H9 (cell line): ENCODE results near the gene POU4F3. TPM values are rescaled to one million over a fixed set of nuclear protein-coding genes. Genes with fewer than 3 reads are reported as not detected.

Experiments used
- DNase-seq: peaks from one replicate; pipeline ENCODE4 v3.0.0-alpha.2; 2017
- H2AFZ ChIP-seq: one replicate; pipeline ENCODE4 v1.6.1; 2013; ENCODE audit warnings: mild to moderate bottlenecking, low read length, control low read depth, moderate library complexity
- H2AK5ac ChIP-seq: 2 replicates; pipeline ENCODE4 v1.6.1; 2013; ENCODE audit warnings: low read length, control low read depth, mixed read lengths; ENCODE audit not compliant: insufficient read length
- H2BK120ac ChIP-seq: one replicate; pipeline ENCODE4 v1.6.1; 2013; ENCODE audit warnings: low read depth, mild to moderate bottlenecking, low read length, control low read depth, inconsistent platforms; ENCODE audit not compliant: poor library complexity, severe bottlenecking
- H2BK12ac ChIP-seq: 2 replicates; pipeline ENCODE4 v1.6.1; 2013; ENCODE audit warnings: low read length, control low read depth, mixed read lengths, low read depth; ENCODE audit not compliant: insufficient read length
- H2BK15ac ChIP-seq: 2 replicates; pipeline ENCODE4 v1.6.1; 2013; ENCODE audit warnings: low read depth, low read length, control low read depth
- H2BK20ac ChIP-seq: one replicate; pipeline ENCODE4 v1.6.1; 2013; ENCODE audit warnings: low read depth, mild to moderate bottlenecking, low read length, control low read depth, inconsistent platforms; ENCODE audit not compliant: poor library complexity, severe bottlenecking
- H2BK5ac ChIP-seq: 2 replicates; pipeline ENCODE4 v1.6.1; 2013; ENCODE audit warnings: low read length, control low read depth, mixed read lengths; ENCODE audit not compliant: insufficient read length
- H3K14ac ChIP-seq: 2 replicates; pipeline ENCODE4 v1.6.1; 2013; ENCODE audit warnings: low read length, control low read depth; ENCODE audit not compliant: insufficient read depth
- H3K18ac ChIP-seq: 2 replicates; pipeline ENCODE4 v1.6.1; 2013; ENCODE audit warnings: low read depth, mild to moderate bottlenecking, mixed read lengths, low read length, control low read depth; ENCODE audit not compliant: insufficient read length
- H3K23ac ChIP-seq: 2 replicates; pipeline ENCODE4 v1.6.1; 2013; ENCODE audit warnings: low read length, control low read depth, mixed read lengths, low read depth; ENCODE audit not compliant: insufficient read length
- H3K23me2 ChIP-seq: 2 replicates; pipeline ENCODE4 v1.6.1; 2013; ENCODE audit warnings: low read depth, mild to moderate bottlenecking, mixed read lengths, low read length, control low read depth; ENCODE audit not compliant: insufficient read length, poor library complexity, severe bottlenecking
- H3K27ac ChIP-seq: 2 replicates; pipeline ENCODE4 v1.5.1; 2013; ENCODE audit warnings: low read length, control low read depth, mixed read lengths, low read depth; ENCODE audit not compliant: insufficient read length
- H3K27me3 ChIP-seq: 2 replicates; pipeline ENCODE4 v1.6.1; 2013; ENCODE audit warnings: low read length, control low read depth, inconsistent platforms; ENCODE audit not compliant: insufficient read depth
- H3K4ac ChIP-seq: 2 replicates; pipeline ENCODE4 v1.6.1; 2013; ENCODE audit warnings: low read depth, mild to moderate bottlenecking, control low read depth, inconsistent platforms, low read length, moderate library complexity
- H3K4me1 ChIP-seq: 2 replicates; pipeline ENCODE4 v1.6.1; 2013; ENCODE audit warnings: low read length, control low read depth, inconsistent platforms; ENCODE audit not compliant: insufficient read depth
- H3K4me2 ChIP-seq: 2 replicates; pipeline ENCODE4 v1.6.1; 2013; ENCODE audit warnings: low read length, control low read depth, mixed read lengths; ENCODE audit not compliant: insufficient read length, insufficient read depth
- H3K56ac ChIP-seq: 2 replicates; pipeline ENCODE4 v1.6.1; 2013; ENCODE audit warnings: low read depth, mild to moderate bottlenecking, mixed read lengths, low read length, control low read depth; ENCODE audit not compliant: insufficient read length
- H3K79me1 ChIP-seq: 2 replicates; pipeline ENCODE4 v1.6.1; 2013; ENCODE audit warnings: low read depth, mild to moderate bottlenecking, moderate library complexity, low read length, control low read depth, inconsistent platforms; ENCODE audit not compliant: insufficient read depth, poor library complexity, severe bottlenecking
- H3K79me2 ChIP-seq: 2 replicates; pipeline ENCODE4 v1.6.1; 2013; ENCODE audit warnings: low read length, control low read depth, inconsistent platforms; ENCODE audit not compliant: insufficient read depth
- H3K9ac ChIP-seq: 2 replicates; pipeline ENCODE4 v1.6.1; 2013; ENCODE audit warnings: low read length, control low read depth, mixed read lengths; ENCODE audit not compliant: insufficient read length; ENCODE audit errors: extremely low read depth
- H3K9me3 ChIP-seq: one replicate; pipeline ENCODE4 v1.6.1; 2013; ENCODE audit warnings: low read depth, low read length, inconsistent platforms; ENCODE audit not compliant: control insufficient read depth
- H3T11ph ChIP-seq: one replicate; pipeline ENCODE4 v1.6.1; 2013; ENCODE audit warnings: mild to moderate bottlenecking, low read length, control low read depth, inconsistent platforms
- H4K20me1 ChIP-seq: one replicate; pipeline ENCODE4 v1.6.1; 2013; ENCODE audit not compliant: control insufficient read depth, insufficient read length, insufficient read depth
- H4K5ac ChIP-seq: 2 replicates; pipeline ENCODE4 v1.6.1; 2013; ENCODE audit warnings: low read depth, mild to moderate bottlenecking, mixed read lengths, low read length, control low read depth; ENCODE audit not compliant: insufficient read length
- H4K8ac ChIP-seq: replicated peaks from 2 replicates; pipeline ENCODE4 v1.6.1; 2013; ENCODE audit warnings: low read length, control low read depth, mixed read lengths, low read depth; ENCODE audit not compliant: insufficient read length
- H4K91ac ChIP-seq: 2 replicates; pipeline ENCODE4 v1.6.1; 2013; ENCODE audit warnings: low read depth, mild to moderate bottlenecking, moderate library complexity, mixed read lengths, low read length, control low read depth; ENCODE audit not compliant: insufficient read length
- H3K27ac Mint-ChIP-seq, 3 experiments: 2 replicates in 2 of 3; 3 replicates in 1 of 3; pipeline ENCODE4 v1.8.0; 2020 to 2021; ENCODE audit warnings: mixed read lengths in 3 of 3, mild to moderate bottlenecking in 1 of 3, moderate library complexity in 1 of 3
- H3K27me3 Mint-ChIP-seq: 2 replicates; pipeline ENCODE4 v1.8.0; 2021; ENCODE audit warnings: low read depth, mild to moderate bottlenecking, moderate library complexity, mixed read lengths
- H3K36me3 Mint-ChIP-seq, 3 experiments: 2 replicates in 2 of 3; 3 replicates in 1 of 3; pipeline ENCODE4 v1.8.0; 2020 to 2021; ENCODE audit warnings: low read depth in 3 of 3, mixed read lengths in 3 of 3; ENCODE audit not compliant: insufficient read depth in 1 of 3
- H3K4me1 Mint-ChIP-seq, 2 experiments: 2 replicates each; pipeline ENCODE4 v1.8.0; 2020; ENCODE audit warnings: mixed read lengths in 2 of 2
- H3K4me3 Mint-ChIP-seq, 2 experiments: 2 replicates in 1 of 2; 3 replicates in 1 of 2; pipeline ENCODE4 v1.8.0; 2020 to 2021; ENCODE audit warnings: mild to moderate bottlenecking in 2 of 2, mixed read lengths in 2 of 2, moderate library complexity in 1 of 2
- H3K9me3 Mint-ChIP-seq, 2 experiments: 2 replicates in 1 of 2; 3 replicates in 1 of 2; pipeline ENCODE4 v1.8.0; 2020; ENCODE audit warnings: mild to moderate bottlenecking in 2 of 2, mixed read lengths in 2 of 2, moderate library complexity in 1 of 2
- WGBS: extraction: QIAGEN DNeasy Blood & Tissue Kit; methylation state at CpG from one replicate; pipeline ENCODE4 v1.1.7; 2013; ENCODE audit warnings: missing lambda C conversion rate, low lambda C conversion rate, mixed read lengths; ENCODE audit not compliant: insufficient read length; ENCODE audit errors: extremely low coverage; 5-methylcytosine and 5-hydroxymethylcytosine counted together
- total RNA-seq: library from RNA; stranded (reverse); gene quantifications from 2 replicates; pipeline ENCODE4 v1.2.1, GENCODE V29; 2021
- TF ChIP-seq, protein P1 (sequence below): fragments of 200-600 bp; sonication (generic); conservative IDR thresholded peaks from 3 replicates; pipeline ENCODE4 v1.8.0; 2021; ENCODE audit warnings: antibody characterized with exemption, mild to moderate bottlenecking

Gene POU4F3
- total RNA-seq, 1 experiment from 2014 or later = not detected

DNA sequence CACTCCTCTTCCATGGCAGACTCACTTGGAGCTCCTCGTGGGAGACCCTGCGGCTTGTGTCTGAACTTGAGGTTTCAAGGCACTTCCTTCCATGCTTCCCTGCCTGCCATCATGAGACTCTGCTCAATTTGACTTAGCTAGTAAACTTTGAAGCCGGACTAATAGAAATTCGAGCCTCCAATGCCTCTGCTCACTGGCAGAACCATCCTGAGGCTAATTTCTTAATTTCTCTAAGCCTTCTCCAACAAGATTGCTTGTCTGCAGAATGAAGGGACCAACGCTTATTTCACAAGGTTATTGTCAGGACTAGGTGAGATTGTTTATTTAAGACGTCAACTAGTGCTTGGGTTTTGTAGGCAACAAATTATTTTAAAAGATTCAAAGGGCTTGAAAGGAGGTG is 3.2 kb downstream of the POU4F3 start:
- Histone ChIP-seq H4K5ac (no peak overlapping the region), H4K8ac (no peak overlapping the region), H2BK5ac (no peak overlapping the region), H3K14ac (no peak overlapping the region), H3K4me1 (peaks cover 2% of the 10 kb centered on the region; the same call in 1 of the 2 replicates), H3K27ac (no peak overlapping the region), H3K79me2 (no peaks in the 10 kb centered on the region), H3K79me1 (no peaks in the 10 kb centered on the region), H3K56ac (no peak overlapping the region), H4K20me1 (peaks cover 2% of the 10 kb centered on the region), H2BK15ac (no peak overlapping the region), H3K4me2 (no peak overlapping the region), H3K27me3 (peaks cover 95% of the 10 kb centered on the region), H2BK120ac (no peak overlapping the region), H3K23ac (no peak overlapping the region), H2AFZ (no peak overlapping the region), H2AK5ac (no peak overlapping the region), H4K91ac (no peak overlapping the region), H3K18ac (no peak overlapping the region), H2BK12ac (no peak overlapping the region), H2BK20ac (no peak overlapping the region), H3T11ph (no peak overlapping the region), H3K9ac (no peak overlapping the region), H3K9me3 (no peaks in the 10 kb centered on the region), H3K23me2 (peaks cover 7% of the 10 kb centered on the region), H3K4ac (no peak overlapping the region)
- no peak overlapping the region for H3K4me3 Mint-ChIP-seq
- peaks cover 49 to 66% of the 10 kb centered on the region in 2 experiments for H3K4me1 Mint-ChIP-seq
- no peak for DNase-seq
- H3K9me3 Mint-ChIP-seq = peaks cover 9% of the 10 kb centered on the region in 2 experiments; a peak in 4 of 5 replicates
- peaks cover 100% of the 10 kb centered on the region for H3K27me3 Mint-ChIP-seq
- peaks cover 0 to 2% (median 0%) of the 10 kb centered on the region in 3 experiments; a peak in 2 of 7 replicates for H3K36me3 Mint-ChIP-seq
- TF ChIP-seq, protein P1, sequence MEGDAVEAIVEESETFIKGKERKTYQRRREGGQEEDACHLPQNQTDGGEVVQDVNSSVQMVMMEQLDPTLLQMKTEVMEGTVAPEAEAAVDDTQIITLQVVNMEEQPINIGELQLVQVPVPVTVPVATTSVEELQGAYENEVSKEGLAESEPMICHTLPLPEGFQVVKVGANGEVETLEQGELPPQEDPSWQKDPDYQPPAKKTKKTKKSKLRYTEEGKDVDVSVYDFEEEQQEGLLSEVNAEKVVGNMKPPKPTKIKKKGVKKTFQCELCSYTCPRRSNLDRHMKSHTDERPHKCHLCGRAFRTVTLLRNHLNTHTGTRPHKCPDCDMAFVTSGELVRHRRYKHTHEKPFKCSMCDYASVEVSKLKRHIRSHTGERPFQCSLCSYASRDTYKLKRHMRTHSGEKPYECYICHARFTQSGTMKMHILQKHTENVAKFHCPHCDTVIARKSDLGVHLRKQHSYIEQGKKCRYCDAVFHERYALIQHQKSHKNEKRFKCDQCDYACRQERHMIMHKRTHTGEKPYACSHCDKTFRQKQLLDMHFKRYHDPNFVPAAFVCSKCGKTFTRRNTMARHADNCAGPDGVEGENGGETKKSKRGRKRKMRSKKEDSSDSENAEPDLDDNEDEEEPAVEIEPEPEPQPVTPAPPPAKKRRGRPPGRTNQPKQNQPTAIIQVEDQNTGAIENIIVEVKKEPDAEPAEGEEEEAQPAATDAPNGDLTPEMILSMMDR = no peak
- no peak overlapping the region for H3K27ac Mint-ChIP-seq
- no CpG with 5 or more reads among the region's 6 CpGs for WGBS
